ENCODE measurements around the gene DYNC2I2. TPM values are rescaled to one million over a fixed set of nuclear protein-coding genes. Genes with fewer than 3 reads are reported as not detected.
A peak's percentile ranks its signal among the peaks of the same experiment; 100 is the strongest.

Gene DYNC2I2
- total RNA-seq, 1 experiment from 2014 or later, result 53.2 TPM

DNA sequence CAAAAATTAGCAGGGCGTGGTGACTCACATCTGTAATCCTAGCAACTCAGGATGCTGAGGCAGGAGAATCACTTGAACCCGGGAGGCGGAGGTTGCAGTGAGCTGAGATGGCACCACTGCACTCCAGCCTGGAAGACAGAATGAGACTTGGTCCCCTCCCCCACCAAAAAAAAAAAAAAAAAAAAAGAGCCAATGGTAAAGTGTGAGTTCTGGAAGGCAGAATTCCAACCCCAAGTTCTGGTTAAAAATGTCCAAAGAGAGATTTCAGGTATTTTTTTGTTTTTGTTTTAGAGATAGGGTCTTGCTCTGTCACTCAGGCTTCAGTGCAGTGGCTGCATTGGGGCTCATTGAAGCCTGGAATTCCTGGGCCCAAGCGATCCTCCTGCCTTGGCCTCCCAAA lies 30.8 kb upstream of the DYNC2I2 start:
- H3K27me3 Mint-ChIP-seq (ENCODE audit: unreplicated experiment), result no peaks in the 10 kb centered on the region
- H3K27ac Mint-ChIP-seq (ENCODE audit: unreplicated experiment), result no peak overlapping the region
- peaks cover 35% of the 10 kb centered on the region for H3K4me1 Mint-ChIP-seq (ENCODE audit: low read depth, unreplicated experiment)
- no peak overlapping the region for H3K4me3 Mint-ChIP-seq (ENCODE audit: low read depth, unreplicated experiment)
- BruUV-seq (replicated peaks), result no TSS peak
- TF ChIP-seq, protein P1, sequence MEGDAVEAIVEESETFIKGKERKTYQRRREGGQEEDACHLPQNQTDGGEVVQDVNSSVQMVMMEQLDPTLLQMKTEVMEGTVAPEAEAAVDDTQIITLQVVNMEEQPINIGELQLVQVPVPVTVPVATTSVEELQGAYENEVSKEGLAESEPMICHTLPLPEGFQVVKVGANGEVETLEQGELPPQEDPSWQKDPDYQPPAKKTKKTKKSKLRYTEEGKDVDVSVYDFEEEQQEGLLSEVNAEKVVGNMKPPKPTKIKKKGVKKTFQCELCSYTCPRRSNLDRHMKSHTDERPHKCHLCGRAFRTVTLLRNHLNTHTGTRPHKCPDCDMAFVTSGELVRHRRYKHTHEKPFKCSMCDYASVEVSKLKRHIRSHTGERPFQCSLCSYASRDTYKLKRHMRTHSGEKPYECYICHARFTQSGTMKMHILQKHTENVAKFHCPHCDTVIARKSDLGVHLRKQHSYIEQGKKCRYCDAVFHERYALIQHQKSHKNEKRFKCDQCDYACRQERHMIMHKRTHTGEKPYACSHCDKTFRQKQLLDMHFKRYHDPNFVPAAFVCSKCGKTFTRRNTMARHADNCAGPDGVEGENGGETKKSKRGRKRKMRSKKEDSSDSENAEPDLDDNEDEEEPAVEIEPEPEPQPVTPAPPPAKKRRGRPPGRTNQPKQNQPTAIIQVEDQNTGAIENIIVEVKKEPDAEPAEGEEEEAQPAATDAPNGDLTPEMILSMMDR (IDR thresholded peaks at IDR 0.05; ENCODE audit: unreplicated experiment), result no peak
- CTCF ChIA-PET, result interaction anchor here (0.6 kb wide), 1 partner anchor 10 kb away, joined by 8 read pairs; no protein-coding TSS in a partner anchor
- no peak for DNase-seq
- intact Hi-C loops (cut with micrococcal nuclease; ENCODE audit: unreplicated experiment), result no loop called here
- H3K36me3 Mint-ChIP-seq (ENCODE audit: insufficient read depth, unreplicated experiment), result peaks cover 57% of the 10 kb centered on the region
- H3K9me3 Mint-ChIP-seq (ENCODE audit: low read depth, unreplicated experiment), result no peaks in the 10 kb centered on the region

DNA sequence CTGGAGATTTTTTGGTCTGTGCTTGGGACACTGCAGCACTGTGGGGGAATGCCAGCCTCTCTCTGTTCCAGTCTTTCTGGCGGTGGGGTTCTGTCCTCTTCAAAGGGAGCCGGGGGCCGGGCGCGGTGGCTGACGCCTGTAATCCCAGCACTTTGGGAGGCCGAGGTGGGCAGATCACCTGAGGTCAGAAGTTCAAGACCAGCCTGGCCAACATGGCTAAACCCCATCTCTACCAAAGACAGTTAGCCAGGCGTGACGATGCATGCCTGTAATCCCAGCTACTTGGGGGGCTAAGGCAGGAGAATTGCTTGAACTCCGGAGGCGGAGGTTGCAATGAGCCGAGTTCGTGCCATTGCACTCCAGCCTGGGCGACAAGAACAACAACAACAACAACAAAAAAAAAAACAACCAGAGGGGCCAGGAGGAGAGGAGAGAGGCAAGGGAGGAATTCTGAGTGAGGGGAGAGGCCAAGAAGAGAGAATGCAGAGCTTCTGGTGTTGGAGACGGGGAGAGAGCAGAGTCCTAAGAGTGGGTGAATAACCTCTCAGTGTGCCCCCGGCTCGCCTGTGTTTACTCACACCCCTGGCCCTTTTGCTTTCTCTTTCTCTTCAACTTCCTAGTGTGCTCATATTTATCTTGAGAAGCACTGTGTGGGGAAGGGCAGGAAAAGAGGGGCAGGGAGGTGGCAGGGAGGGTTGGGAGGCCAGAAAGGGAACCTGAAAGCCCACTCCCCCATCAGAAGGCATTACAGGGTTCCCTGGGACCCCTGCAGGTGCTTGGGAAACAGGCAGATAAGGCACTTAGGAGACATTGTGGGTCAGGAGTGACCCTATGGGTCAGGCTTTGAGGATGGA lies 29.2 kb upstream of the DYNC2I2 start:
- TF ChIP-seq, protein P1 (IDR thresholded peaks at IDR 0.05; ENCODE audit: unreplicated experiment), result no peak
- Mint-ChIP-seq H3K4me1 (ENCODE audit: low read depth, unreplicated experiment) (peaks cover 35% of the 10 kb centered on the region), H3K27me3 (ENCODE audit: unreplicated experiment) (no peaks in the 10 kb centered on the region), H3K27ac (ENCODE audit: unreplicated experiment) (no peak overlapping the region), H3K4me3 (ENCODE audit: low read depth, unreplicated experiment) (peak overlapping the region; percentile 96), H3K9me3 (ENCODE audit: low read depth, unreplicated experiment) (no peaks in the 10 kb centered on the region), H3K36me3 (ENCODE audit: insufficient read depth, unreplicated experiment) (peaks cover 44% of the 10 kb centered on the region)
- intact Hi-C loops (cut with micrococcal nuclease; ENCODE audit: unreplicated experiment), result no loop called here
- CTCF ChIA-PET, result no interaction called here
- BruUV-seq (replicated peaks), result no TSS peak
- no peak for DNase-seq

DNA sequence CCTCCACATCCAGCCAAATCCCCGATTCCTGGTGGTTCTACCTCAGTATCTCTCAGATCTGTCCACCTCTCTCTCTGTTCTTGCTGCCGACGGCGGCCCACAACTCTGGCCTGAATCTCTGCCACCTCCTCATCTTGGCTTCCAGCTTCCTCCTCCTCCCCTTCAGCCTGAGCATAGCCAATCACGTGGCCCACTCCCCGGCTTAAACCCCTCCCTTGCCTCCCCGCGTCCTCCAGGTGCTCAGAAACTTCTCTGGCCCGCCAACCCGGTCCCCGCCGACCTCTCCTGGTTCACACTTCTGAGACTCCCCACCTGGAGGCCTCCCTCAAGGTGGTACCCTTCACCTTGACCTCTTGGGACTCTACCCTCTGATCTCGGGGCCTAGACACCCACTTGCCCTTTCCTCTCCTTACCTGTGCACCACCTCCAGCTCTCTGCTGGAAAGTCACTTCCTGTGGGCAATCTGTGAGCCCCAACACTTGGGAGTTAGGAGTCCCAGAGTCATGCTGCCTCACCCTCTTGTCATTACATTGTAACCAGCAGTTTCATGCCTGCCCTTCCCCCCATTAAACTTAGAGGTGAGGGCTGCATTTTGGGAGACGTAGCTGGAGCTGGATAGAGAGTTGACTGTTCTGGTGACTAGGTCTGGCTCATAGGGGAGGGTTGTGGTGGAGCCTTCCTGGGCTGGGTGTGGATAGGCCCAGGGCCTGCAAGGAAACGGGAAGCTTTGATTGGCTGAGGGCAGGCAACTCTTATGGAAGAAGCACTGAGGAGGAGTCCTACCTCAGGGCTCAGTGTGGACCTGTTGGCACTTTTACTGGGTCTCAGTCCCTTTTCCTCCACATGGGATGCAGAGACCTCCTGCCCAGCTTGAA lies 27.9 kb upstream of the DYNC2I2 start:
- BruUV-seq (replicated peaks), result no TSS peak
- CTCF ChIA-PET, result interaction anchor here (0.6 to 1.6 kb wide), 4 partner anchors 8 to 134 kb away, joined by 4 to 7 read pairs (median 6); partner anchors contain the start of genes ENDOG and PKN3
- Mint-ChIP-seq H3K9me3 (ENCODE audit: low read depth, unreplicated experiment) (no peaks in the 10 kb centered on the region), H3K27ac (ENCODE audit: unreplicated experiment) (peak overlapping the region; percentile 93), H3K27me3 (ENCODE audit: unreplicated experiment) (no peaks in the 10 kb centered on the region), H3K36me3 (ENCODE audit: insufficient read depth, unreplicated experiment) (peaks cover 39% of the 10 kb centered on the region), H3K4me1 (ENCODE audit: low read depth, unreplicated experiment) (peaks cover 35% of the 10 kb centered on the region), H3K4me3 (ENCODE audit: low read depth, unreplicated experiment) (peak overlapping the region; percentile 96)
- peak; percentile 82 for DNase-seq
- TF ChIP-seq, protein P1 (IDR thresholded peaks at IDR 0.05; ENCODE audit: unreplicated experiment), result no peak
- intact Hi-C loops (cut with micrococcal nuclease; ENCODE audit: unreplicated experiment), result no loop called here

DNA sequence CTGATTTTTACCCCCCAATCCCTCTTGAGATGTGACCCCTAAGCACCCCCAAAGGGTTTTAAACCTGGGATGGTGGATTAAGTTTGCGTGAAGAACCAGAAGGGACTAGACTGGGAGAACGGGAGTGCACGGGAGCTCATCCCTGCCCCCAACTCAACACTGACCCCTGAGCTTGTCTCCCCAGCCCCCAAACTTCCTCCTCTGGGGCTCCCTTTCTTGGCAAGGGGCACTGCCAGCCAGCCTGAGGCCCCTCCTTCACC lies 27.3 kb upstream of the DYNC2I2 start:
- intact Hi-C loops (cut with micrococcal nuclease; ENCODE audit: unreplicated experiment), result no loop called here
- Mint-ChIP-seq H3K27me3 (ENCODE audit: unreplicated experiment) (no peaks in the 10 kb centered on the region), H3K4me1 (ENCODE audit: low read depth, unreplicated experiment) (peaks cover 35% of the 10 kb centered on the region), H3K4me3 (ENCODE audit: low read depth, unreplicated experiment) (peak overlapping the region; percentile 96), H3K9me3 (ENCODE audit: low read depth, unreplicated experiment) (no peaks in the 10 kb centered on the region), H3K36me3 (ENCODE audit: insufficient read depth, unreplicated experiment) (peaks cover 36% of the 10 kb centered on the region), H3K27ac (ENCODE audit: unreplicated experiment) (peak overlapping the region; percentile 93)
- DNase-seq, result no peak
- TF ChIP-seq, protein P1 (IDR thresholded peaks at IDR 0.05; ENCODE audit: unreplicated experiment), result no peak
- BruUV-seq (replicated peaks), result TSS peak; percentile 88
- CTCF ChIA-PET, result interaction anchor here (0.6 to 1.6 kb wide), 4 partner anchors 8 to 134 kb away, joined by 4 to 7 read pairs (median 6); partner anchors contain the start of genes ENDOG and PKN3
